Natural killer cell (primary cell): ENCODE results near the gene PITRM1. TPM values are rescaled to one million over a fixed set of nuclear protein-coding genes. Genes with fewer than 3 reads are reported as not detected.

Source experiments
- ATAC-seq, 3 donors: fragments of 150-1000 bp in 2 of 3; fragments of 200-7000 bp in 1 of 3; cut with Tn5 transposase; 1 replicate in 1 of 3; 2 replicates in 2 of 3; pipeline ENCODE4 v1.10.0; 2021; ENCODE audit warnings: mild to moderate bottlenecking in 2 of 3, moderate library complexity in 2 of 3
- DNase-seq, 2 donors: peaks; one replicate each; pipeline versions ENCODE4 v3.0.0 to v3.0.0-alpha.2; 2013 to 2021; ENCODE audit warnings: mixed read lengths in 1 of 2
- H3K27ac ChIP-seq: one replicate; pipeline ENCODE4 v1.5.1; 2013; ENCODE audit warnings: mild to moderate bottlenecking, low read length
- H3K27me3 ChIP-seq: one replicate; pipeline ENCODE4 v1.6.1; 2013; ENCODE audit warnings: low read length; ENCODE audit not compliant: control insufficient read depth, insufficient read depth
- H3K36me3 ChIP-seq: one replicate; pipeline ENCODE4 v1.6.1; 2013; ENCODE audit warnings: low read length; ENCODE audit not compliant: control insufficient read depth, insufficient read depth
- H3K4me1 ChIP-seq: one replicate; pipeline ENCODE4 v1.6.1; 2013; ENCODE audit warnings: low read length; ENCODE audit not compliant: control insufficient read depth, insufficient read depth
- H3K4me3 ChIP-seq: one replicate; pipeline ENCODE4 v1.5.1; 2013; ENCODE audit warnings: low read length
- H3K9me3 ChIP-seq: one replicate; pipeline ENCODE4 v1.6.1; 2013; ENCODE audit warnings: low read length; ENCODE audit not compliant: control insufficient read depth, insufficient read depth
- H3K27ac Mint-ChIP-seq, 2 donors: one replicate each; pipeline ENCODE4 v1.8.0; 2022; ENCODE audit warnings: mild to moderate bottlenecking in 2 of 2, mixed read lengths in 2 of 2, moderate library complexity in 1 of 2
- H3K27me3 Mint-ChIP-seq, 2 donors: one replicate each; pipeline ENCODE4 v1.8.0; 2022; ENCODE audit warnings: low read depth in 2 of 2, mixed read lengths in 2 of 2
- H3K36me3 Mint-ChIP-seq: one replicate; pipeline ENCODE4 v1.8.0; 2022; ENCODE audit warnings: mixed read lengths
- H3K4me1 Mint-ChIP-seq, 2 donors: one replicate each; pipeline ENCODE4 v1.8.0; 2022; ENCODE audit warnings: mixed read lengths in 2 of 2
- H3K4me3 Mint-ChIP-seq: one replicate; pipeline ENCODE4 v1.8.0; 2022; ENCODE audit warnings: mild to moderate bottlenecking, moderate library complexity, mixed read lengths
- H3K9me3 Mint-ChIP-seq, 2 donors: one replicate each; pipeline ENCODE4 v1.8.0; 2022; ENCODE audit warnings: mixed read lengths in 2 of 2
- CTCF ChIP-seq: fragments of 200-600 bp; IDR thresholded peaks from one replicate; pipeline ENCODE4 v1.8.0; 2022; ENCODE audit warnings: antibody characterized with exemption
- WGBS: methylation state at CpG from one replicate; pipeline ENCODE4 v1.1.7; 2013; ENCODE audit warnings: missing lambda C conversion rate; ENCODE audit not compliant: insufficient coverage; 5-methylcytosine and 5-hydroxymethylcytosine counted together
- intact Hi-C: fragments of 100-400 bp; cut with micrococcal nuclease; formaldehyde crosslinking; loops from one replicate; pipeline ENCODE4 v1.14.2; 2022
- total RNA-seq, 4 donors: library from RNA; stranded (reverse); fragments of 120-200 nt in 1 of 4; gene quantifications; one replicate each; pipeline versions ENCODE4 v1.2.3 to v1.2.4, GENCODE V29; 2013 to 2022

PITRM1 gene
- total RNA-seq, 3 donors from 2014 or later (not counting 1 experiment from before 2014, with no cell fraction given), result 67.1 to 89.0 (median 70.6) TPM

GRCh38 chr10:3199488-3199887 lies 26.9 kb upstream of the PITRM1 start:
- H3K4me1 ChIP-seq, result peaks cover 16% of the 10 kb centered on the region
- no peak for TF ChIP-seq CTCF
- H3K9me3 ChIP-seq, result no peaks in the 10 kb centered on the region
- no peak for DNase-seq
- no peak overlapping the region for H3K27ac Mint-ChIP-seq
- no peak overlapping the region for H3K4me3 Mint-ChIP-seq
- WGBS, result 39% methylated on average over 9 of the region's 9 CpGs
- no peaks in the 10 kb centered on the region for H3K36me3 ChIP-seq
- peaks cover 15 to 26% of the 10 kb centered on the region in 2 donors for H3K4me1 Mint-ChIP-seq
- H3K27me3 ChIP-seq, result peaks cover 15% of the 10 kb centered on the region
- H3K27ac ChIP-seq, result no peak overlapping the region
- no peaks in the 10 kb centered on the region for H3K36me3 Mint-ChIP-seq
- ATAC-seq, result no peak
- intact Hi-C loops, result loop anchor here (5.0 kb wide), 1 partner anchor 1458 kb away; no protein-coding TSS in a partner anchor
- peaks cover 53 to 72% of the 10 kb centered on the region in 2 donors for H3K27me3 Mint-ChIP-seq
- no peaks in the 10 kb centered on the region for H3K9me3 Mint-ChIP-seq
- no peak overlapping the region for H3K4me3 ChIP-seq

- intact Hi-C loops, result loop anchor here (1.0 to 5.0 kb wide), 2 partner anchors 23 to 1458 kb away; no protein-coding TSS in a partner anchor
- peaks cover 15 to 26% of the 10 kb centered on the region in 2 donors for H3K4me1 Mint-ChIP-seq
- WGBS, result 72% methylated on average over 7 of the region's 7 CpGs
- Histone ChIP-seq H3K36me3 (no peaks in the 10 kb centered on the region), H3K9me3 (no peaks in the 10 kb centered on the region), H3K4me1 (peaks cover 16% of the 10 kb centered on the region), H3K27me3 (peaks cover 15% of the 10 kb centered on the region), H3K4me3 (no peak overlapping the region), H3K27ac (no peak overlapping the region)
- H3K36me3 Mint-ChIP-seq, result no peaks in the 10 kb centered on the region
- DNase-seq (no peak), ATAC-seq (no peak)
- no peak overlapping the region for H3K27ac Mint-ChIP-seq
- no peak for TF ChIP-seq CTCF
- peaks cover 57 to 75% of the 10 kb centered on the region in 2 donors for H3K27me3 Mint-ChIP-seq
- H3K4me3 Mint-ChIP-seq, result no peak overlapping the region
- H3K9me3 Mint-ChIP-seq, result no peaks in the 10 kb centered on the region
Observed at GRCh38 chr10:3198900-3199299, 26.3 kb upstream of the PITRM1 start.

GRCh38 chr10:3197348-3198003 lies 24.9 kb upstream of the PITRM1 start:
- Mint-ChIP-seq H3K27ac (peak overlapping the region in 1 of 2 donors; percentile 70), H3K4me1 (peaks cover 22 to 33% of the 10 kb centered on the region in 2 donors), H3K4me3 (peak overlapping the region; percentile 67), H3K27me3 (peaks cover 61 to 78% of the 10 kb centered on the region in 2 donors), H3K9me3 (no peaks in the 10 kb centered on the region), H3K36me3 (no peaks in the 10 kb centered on the region)
- whole genome bisulfite sequencing, result 3% methylated on average over 27 of the region's 27 CpGs
- TF ChIP-seq CTCF, result peak; percentile 65
- Histone ChIP-seq H3K9me3 (no peaks in the 10 kb centered on the region), H3K27ac (no peak overlapping the region), H3K27me3 (peaks cover 15% of the 10 kb centered on the region), H3K4me1 (peaks cover 16% of the 10 kb centered on the region), H3K4me3 (peak overlapping the region; percentile 20), H3K36me3 (no peaks in the 10 kb centered on the region)
- ATAC-seq (peak; percentile 76 to 89 (median 79)), DNase-seq (peak; percentile 74 to 77)
- intact Hi-C loops, result loop anchor here (1.0 to 5.0 kb wide), 2 partner anchors 25 to 1460 kb away; no protein-coding TSS in a partner anchor
